WTC11 (cell line): Measurements from ENCODE around the gene MRPS22. TPM values are rescaled to one million over a fixed set of nuclear protein-coding genes. Genes with fewer than 3 reads are reported as not detected.

Source experiments
- ATAC-seq: fragments of 200-7000 bp; cut with Tn5 transposase; 2 replicates; pipeline ENCODE4 v1.10.0; 2021; ENCODE audit warnings: mild to moderate bottlenecking, moderate library complexity
- CTCF ChIA-PET: fragments of 300-600 bp; sonication (Branson Sonifier 250); formaldehyde crosslinking; loops from one replicate; lab custom pipeline; 2021; ENCODE audit warnings: antibody characterized with exemption; lab: Charles Lee
- POLR2A ChIA-PET: fragments of 350-600 bp; sonication (Branson Sonifier 250); formaldehyde crosslinking; loops from one replicate; lab custom pipeline; 2021; ENCODE audit warnings: antibody characterized with exemption; lab: Charles Lee
- DNase-seq: peaks from one replicate; pipeline ENCODE4 v3.0.0; 2021; ENCODE audit warnings: low spot score
- H3K27ac Mint-ChIP-seq: 2 replicates; pipeline ENCODE4 v1.8.0; 2021; ENCODE audit warnings: mixed read lengths
- H3K27me3 Mint-ChIP-seq: 2 replicates; pipeline ENCODE4 v1.8.0; 2021; ENCODE audit warnings: low read depth, mild to moderate bottlenecking, moderate library complexity, mixed read lengths
- H3K36me3 Mint-ChIP-seq: 2 replicates; pipeline ENCODE4 v1.8.0; 2021; ENCODE audit warnings: mixed read lengths
- H3K4me1 Mint-ChIP-seq: 2 replicates; pipeline ENCODE4 v1.8.0; 2022; ENCODE audit warnings: mixed read lengths
- H3K4me3 Mint-ChIP-seq: 2 replicates; pipeline ENCODE4 v1.8.0; 2021; ENCODE audit warnings: mild to moderate bottlenecking, moderate library complexity, mixed read lengths
- H3K9me3 Mint-ChIP-seq: 2 replicates; pipeline ENCODE4 v1.8.0; 2021; ENCODE audit warnings: mixed read lengths
- ELF4 ChIP-seq: sonication (generic); formaldehyde crosslinking; IDR thresholded peaks from 2 replicates; pipeline ENCODE4 v1.8.1; 2022; ENCODE audit warnings: low read depth, mild to moderate bottlenecking, moderate library complexity, missing genetic modification reagents
- ESRRA ChIP-seq: sonication (generic); formaldehyde crosslinking; IDR thresholded peaks from 2 replicates; pipeline ENCODE4 v1.8.1; 2022; ENCODE audit warnings: mild to moderate bottlenecking, missing genetic modification reagents, borderline replicate concordance
- FOXJ3 ChIP-seq: sonication (generic); formaldehyde crosslinking; IDR thresholded peaks from 2 replicates; pipeline ENCODE4 v1.9.0; 2021; ENCODE audit warnings: missing genetic modification reagents, mild to moderate bottlenecking, borderline replicate concordance
- GRHL2 ChIP-seq: fragments of 250-450 bp; sonication (Bioruptor Pico); IDR thresholded peaks from 2 replicates; pipeline ENCODE4 v1.8.0; 2022; ENCODE audit warnings: mild to moderate bottlenecking, moderate library complexity; ENCODE audit not compliant: insufficient replicate concordance, severe bottlenecking
- HMGA2 ChIP-seq: fragments of 250-450 bp; sonication (Bioruptor Pico); IDR thresholded peaks from 2 replicates; pipeline ENCODE4 v1.4.0; 2021; ENCODE audit warnings: mild to moderate bottlenecking, moderate library complexity
- NFE2L1 ChIP-seq: sonication (generic); formaldehyde crosslinking; IDR thresholded peaks from 2 replicates; pipeline ENCODE4 v1.8.1; 2023; ENCODE audit warnings: missing genetic modification reagents
- NR3C1 ChIP-seq: sonication (generic); formaldehyde crosslinking; conservative IDR thresholded peaks from 2 replicates; pipeline ENCODE4 v1.8.1; 2023; ENCODE audit warnings: low read depth, mild to moderate bottlenecking, missing genetic modification reagents
- RORB ChIP-seq: fragments of 250-450 bp; sonication (Bioruptor Pico); IDR thresholded peaks from 2 replicates; pipeline ENCODE4 v1.9.0; 2021; ENCODE audit warnings: mild to moderate bottlenecking
- SP1 ChIP-seq: sonication (generic); formaldehyde crosslinking; conservative IDR thresholded peaks from 2 replicates; pipeline ENCODE4 v1.8.1; 2022; ENCODE audit warnings: missing genetic modification reagents
- ZNF219 ChIP-seq: sonication (generic); formaldehyde crosslinking; IDR thresholded peaks from 2 replicates; pipeline ENCODE4 v1.8.0; 2023; ENCODE audit warnings: missing genetic modification reagents, mild to moderate bottlenecking, borderline replicate concordance
- ZNF416 ChIP-seq: fragments of 250-450 bp; sonication (Bioruptor Pico); IDR thresholded peaks from 2 replicates; pipeline ENCODE4 v1.9.0; 2021; ENCODE audit warnings: mild to moderate bottlenecking, inconsistent platforms
- ZNF671 ChIP-seq: fragments of 250-450 bp; sonication (Bioruptor Pico); IDR thresholded peaks from 2 replicates; pipeline ENCODE4 v1.8.0; 2021; ENCODE audit warnings: mild to moderate bottlenecking
- total RNA-seq: library from RNA; stranded (reverse); gene quantifications from 3 replicates; pipeline ENCODE4 v1.2.3, GENCODE V29; 2021
- TF ChIP-seq, protein P1 (sequence below): fragments of 250-450 bp; sonication (Bioruptor Pico); IDR thresholded peaks from 2 replicates; pipeline ENCODE4 v1.9.0; 2021; ENCODE audit warnings: mild to moderate bottlenecking, borderline replicate concordance
- TF ChIP-seq, protein P2 (sequence below): sonication (generic); formaldehyde crosslinking; IDR thresholded peaks from 2 replicates; pipeline ENCODE4 v1.8.1; 2023; ENCODE audit warnings: mild to moderate bottlenecking, missing genetic modification reagents, moderate library complexity
- TF ChIP-seq, protein P3 (sequence below): sonication (generic); formaldehyde crosslinking; IDR thresholded peaks from 2 replicates; pipeline ENCODE4 v1.8.1; 2022; ENCODE audit warnings: low read depth, missing genetic modification reagents, borderline replicate concordance
- TF ChIP-seq, protein P4 (sequence below): sonication (generic); formaldehyde crosslinking; IDR thresholded peaks from 2 replicates; pipeline ENCODE4 v1.8.1; 2022; ENCODE audit warnings: mild to moderate bottlenecking, missing genetic modification reagents, moderate library complexity, borderline replicate concordance
- TF ChIP-seq, protein P5 (sequence below): sonication (generic); formaldehyde crosslinking; IDR thresholded peaks from 2 replicates; pipeline ENCODE4 v1.8.1; 2023; ENCODE audit warnings: mild to moderate bottlenecking, moderate library complexity, missing genetic modification reagents
- TF ChIP-seq, protein P6 (sequence below): sonication (generic); formaldehyde crosslinking; IDR thresholded peaks from 2 replicates; pipeline ENCODE4 v1.8.0; 2022; ENCODE audit warnings: missing genetic modification reagents
- TF ChIP-seq, protein P7 (sequence below): fragments of 250-450 bp; sonication (Bioruptor Pico); conservative IDR thresholded peaks from 2 replicates; pipeline ENCODE4 v1.9.0; 2021; ENCODE audit warnings: mild to moderate bottlenecking
- TF ChIP-seq, protein P8 (sequence below): sonication (generic); formaldehyde crosslinking; conservative IDR thresholded peaks from 2 replicates; pipeline ENCODE4 v1.8.1; 2022; ENCODE audit warnings: mild to moderate bottlenecking, missing genetic modification reagents

The MRPS22 gene
- total RNA-seq, 1 experiment from 2014 or later, result 44.6 TPM

DNA sequence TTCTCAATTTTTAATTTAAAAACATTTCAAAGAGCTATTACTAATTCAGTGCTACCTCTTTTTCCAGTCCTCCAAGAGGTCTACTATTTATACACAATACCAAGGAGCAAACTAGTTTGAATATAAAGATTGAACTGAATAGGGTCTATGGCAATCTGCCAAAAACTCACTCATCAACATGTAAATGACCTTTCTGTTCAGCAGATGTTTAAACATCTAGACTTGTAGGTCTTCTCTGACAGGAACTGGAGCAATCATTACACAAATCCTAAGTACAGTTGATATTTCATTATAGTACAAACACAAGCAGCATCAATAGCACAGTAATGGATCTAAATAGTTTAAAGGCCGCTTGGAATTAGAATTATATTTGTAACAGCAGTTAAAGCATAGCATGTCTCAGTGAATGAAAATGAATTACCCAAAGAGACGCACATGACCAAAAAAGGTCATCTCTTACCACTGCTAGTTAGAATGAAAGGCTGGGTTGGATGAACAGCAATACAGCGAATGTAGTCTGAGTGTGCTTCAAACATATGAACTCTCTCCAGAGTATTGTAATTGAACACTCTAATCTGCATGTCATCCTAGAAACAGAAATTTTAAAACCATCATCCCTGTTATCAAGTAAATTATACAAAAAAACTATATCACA, 34.9 kb downstream of the MRPS22 start (continued):
- TF ChIP-seq, protein P1, sequence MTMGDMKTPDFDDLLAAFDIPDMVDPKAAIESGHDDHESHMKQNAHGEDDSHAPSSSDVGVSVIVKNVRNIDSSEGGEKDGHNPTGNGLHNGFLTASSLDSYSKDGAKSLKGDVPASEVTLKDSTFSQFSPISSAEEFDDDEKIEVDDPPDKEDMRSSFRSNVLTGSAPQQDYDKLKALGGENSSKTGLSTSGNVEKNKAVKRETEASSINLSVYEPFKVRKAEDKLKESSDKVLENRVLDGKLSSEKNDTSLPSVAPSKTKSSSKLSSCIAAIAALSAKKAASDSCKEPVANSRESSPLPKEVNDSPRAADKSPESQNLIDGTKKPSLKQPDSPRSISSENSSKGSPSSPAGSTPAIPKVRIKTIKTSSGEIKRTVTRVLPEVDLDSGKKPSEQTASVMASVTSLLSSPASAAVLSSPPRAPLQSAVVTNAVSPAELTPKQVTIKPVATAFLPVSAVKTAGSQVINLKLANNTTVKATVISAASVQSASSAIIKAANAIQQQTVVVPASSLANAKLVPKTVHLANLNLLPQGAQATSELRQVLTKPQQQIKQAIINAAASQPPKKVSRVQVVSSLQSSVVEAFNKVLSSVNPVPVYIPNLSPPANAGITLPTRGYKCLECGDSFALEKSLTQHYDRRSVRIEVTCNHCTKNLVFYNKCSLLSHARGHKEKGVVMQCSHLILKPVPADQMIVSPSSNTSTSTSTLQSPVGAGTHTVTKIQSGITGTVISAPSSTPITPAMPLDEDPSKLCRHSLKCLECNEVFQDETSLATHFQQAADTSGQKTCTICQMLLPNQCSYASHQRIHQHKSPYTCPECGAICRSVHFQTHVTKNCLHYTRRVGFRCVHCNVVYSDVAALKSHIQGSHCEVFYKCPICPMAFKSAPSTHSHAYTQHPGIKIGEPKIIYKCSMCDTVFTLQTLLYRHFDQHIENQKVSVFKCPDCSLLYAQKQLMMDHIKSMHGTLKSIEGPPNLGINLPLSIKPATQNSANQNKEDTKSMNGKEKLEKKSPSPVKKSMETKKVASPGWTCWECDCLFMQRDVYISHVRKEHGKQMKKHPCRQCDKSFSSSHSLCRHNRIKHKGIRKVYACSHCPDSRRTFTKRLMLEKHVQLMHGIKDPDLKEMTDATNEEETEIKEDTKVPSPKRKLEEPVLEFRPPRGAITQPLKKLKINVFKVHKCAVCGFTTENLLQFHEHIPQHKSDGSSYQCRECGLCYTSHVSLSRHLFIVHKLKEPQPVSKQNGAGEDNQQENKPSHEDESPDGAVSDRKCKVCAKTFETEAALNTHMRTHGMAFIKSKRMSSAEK (CRISPR knock-in tag), result no peak
- TF ChIP-seq, protein P2, sequence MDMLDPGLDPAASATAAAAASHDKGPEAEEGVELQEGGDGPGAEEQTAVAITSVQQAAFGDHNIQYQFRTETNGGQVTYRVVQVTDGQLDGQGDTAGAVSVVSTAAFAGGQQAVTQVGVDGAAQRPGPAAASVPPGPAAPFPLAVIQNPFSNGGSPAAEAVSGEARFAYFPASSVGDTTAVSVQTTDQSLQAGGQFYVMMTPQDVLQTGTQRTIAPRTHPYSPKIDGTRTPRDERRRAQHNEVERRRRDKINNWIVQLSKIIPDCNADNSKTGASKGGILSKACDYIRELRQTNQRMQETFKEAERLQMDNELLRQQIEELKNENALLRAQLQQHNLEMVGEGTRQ (CRISPR knock-in tag), result no peak
- TF ChIP-seq, protein P3, sequence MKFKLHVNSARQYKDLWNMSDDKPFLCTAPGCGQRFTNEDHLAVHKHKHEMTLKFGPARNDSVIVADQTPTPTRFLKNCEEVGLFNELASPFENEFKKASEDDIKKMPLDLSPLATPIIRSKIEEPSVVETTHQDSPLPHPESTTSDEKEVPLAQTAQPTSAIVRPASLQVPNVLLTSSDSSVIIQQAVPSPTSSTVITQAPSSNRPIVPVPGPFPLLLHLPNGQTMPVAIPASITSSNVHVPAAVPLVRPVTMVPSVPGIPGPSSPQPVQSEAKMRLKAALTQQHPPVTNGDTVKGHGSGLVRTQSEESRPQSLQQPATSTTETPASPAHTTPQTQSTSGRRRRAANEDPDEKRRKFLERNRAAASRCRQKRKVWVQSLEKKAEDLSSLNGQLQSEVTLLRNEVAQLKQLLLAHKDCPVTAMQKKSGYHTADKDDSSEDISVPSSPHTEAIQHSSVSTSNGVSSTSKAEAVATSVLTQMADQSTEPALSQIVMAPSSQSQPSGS, result no peak
- TF ChIP-seq SP1 (CRISPR knock-in tag), result no peak

DNA sequence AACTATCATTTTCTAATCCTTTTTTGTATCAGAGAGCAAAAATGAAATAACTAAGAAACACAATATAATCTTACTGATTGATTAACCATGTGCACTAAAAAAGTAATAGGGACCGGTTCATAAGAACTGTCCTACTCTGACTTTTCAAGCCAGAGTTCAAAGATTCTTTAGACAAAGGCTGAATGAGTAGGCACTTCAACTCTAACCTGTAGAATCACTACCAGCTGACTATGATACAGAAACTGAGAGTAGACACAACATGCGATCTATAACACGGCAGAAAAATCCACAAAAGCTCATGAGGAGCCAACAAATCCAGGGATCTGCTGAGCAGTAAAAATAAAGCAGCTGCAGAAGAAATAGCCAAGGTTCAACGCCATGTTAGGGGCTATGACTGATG, 36.8 kb downstream of the MRPS22 start:
- H3K36me3 Mint-ChIP-seq, result peaks cover 46% of the 10 kb centered on the region
- no peak for DNase-seq
- no peak overlapping the region for H3K4me3 Mint-ChIP-seq
- no peaks in the 10 kb centered on the region for H3K9me3 Mint-ChIP-seq
- no peak for ATAC-seq
- H3K4me1 Mint-ChIP-seq, result 0 out of 2 replicates have a peak, but pooled peaks cover 9% of the 10 kb centered on the region
- ChIA-PET POLR2A (no interaction called here), CTCF (no interaction called here)
- H3K27ac Mint-ChIP-seq, result no peak overlapping the region
- no peaks in the 10 kb centered on the region for H3K27me3 Mint-ChIP-seq
- TF ChIP-seq ZNF671 (CRISPR knock-in tag) (no peak), FOXJ3 (no peak), NR3C1 (CRISPR knock-in tag) (no peak), ZNF219 (CRISPR knock-in tag) (no peak), ELF4 (CRISPR knock-in tag) (no peak), RORB (no peak), HMGA2 (no peak), GRHL2 (CRISPR knock-in tag) (no peak), ZNF416 (CRISPR knock-in tag) (no peak), ESRRA (CRISPR knock-in tag) (no peak), NFE2L1 (CRISPR knock-in tag) (no peak)
- TF ChIP-seq, protein P4, sequence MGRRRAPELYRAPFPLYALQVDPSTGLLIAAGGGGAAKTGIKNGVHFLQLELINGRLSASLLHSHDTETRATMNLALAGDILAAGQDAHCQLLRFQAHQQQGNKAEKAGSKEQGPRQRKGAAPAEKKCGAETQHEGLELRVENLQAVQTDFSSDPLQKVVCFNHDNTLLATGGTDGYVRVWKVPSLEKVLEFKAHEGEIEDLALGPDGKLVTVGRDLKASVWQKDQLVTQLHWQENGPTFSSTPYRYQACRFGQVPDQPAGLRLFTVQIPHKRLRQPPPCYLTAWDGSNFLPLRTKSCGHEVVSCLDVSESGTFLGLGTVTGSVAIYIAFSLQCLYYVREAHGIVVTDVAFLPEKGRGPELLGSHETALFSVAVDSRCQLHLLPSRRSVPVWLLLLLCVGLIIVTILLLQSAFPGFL (CRISPR knock-in tag), result no peak
- TF ChIP-seq, protein P5, sequence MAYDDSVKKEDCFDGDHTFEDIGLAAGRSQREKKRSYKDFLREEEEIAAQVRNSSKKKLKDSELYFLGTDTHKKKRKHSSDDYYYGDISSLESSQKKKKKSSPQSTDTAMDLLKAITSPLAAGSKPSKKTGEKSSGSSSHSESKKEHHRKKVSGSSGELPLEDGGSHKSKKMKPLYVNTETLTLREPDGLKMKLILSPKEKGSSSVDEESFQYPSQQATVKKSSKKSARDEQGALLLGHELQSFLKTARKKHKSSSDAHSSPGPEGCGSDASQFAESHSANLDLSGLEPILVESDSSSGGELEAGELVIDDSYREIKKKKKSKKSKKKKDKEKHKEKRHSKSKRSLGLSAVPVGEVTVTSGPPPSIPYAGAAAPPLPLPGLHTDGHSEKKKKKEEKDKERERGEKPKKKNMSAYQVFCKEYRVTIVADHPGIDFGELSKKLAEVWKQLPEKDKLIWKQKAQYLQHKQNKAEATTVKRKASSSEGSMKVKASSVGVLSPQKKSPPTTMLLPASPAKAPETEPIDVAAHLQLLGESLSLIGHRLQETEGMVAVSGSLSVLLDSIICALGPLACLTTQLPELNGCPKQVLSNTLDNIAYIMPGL (CRISPR knock-in tag), result no peak
- TF ChIP-seq, protein P6, sequence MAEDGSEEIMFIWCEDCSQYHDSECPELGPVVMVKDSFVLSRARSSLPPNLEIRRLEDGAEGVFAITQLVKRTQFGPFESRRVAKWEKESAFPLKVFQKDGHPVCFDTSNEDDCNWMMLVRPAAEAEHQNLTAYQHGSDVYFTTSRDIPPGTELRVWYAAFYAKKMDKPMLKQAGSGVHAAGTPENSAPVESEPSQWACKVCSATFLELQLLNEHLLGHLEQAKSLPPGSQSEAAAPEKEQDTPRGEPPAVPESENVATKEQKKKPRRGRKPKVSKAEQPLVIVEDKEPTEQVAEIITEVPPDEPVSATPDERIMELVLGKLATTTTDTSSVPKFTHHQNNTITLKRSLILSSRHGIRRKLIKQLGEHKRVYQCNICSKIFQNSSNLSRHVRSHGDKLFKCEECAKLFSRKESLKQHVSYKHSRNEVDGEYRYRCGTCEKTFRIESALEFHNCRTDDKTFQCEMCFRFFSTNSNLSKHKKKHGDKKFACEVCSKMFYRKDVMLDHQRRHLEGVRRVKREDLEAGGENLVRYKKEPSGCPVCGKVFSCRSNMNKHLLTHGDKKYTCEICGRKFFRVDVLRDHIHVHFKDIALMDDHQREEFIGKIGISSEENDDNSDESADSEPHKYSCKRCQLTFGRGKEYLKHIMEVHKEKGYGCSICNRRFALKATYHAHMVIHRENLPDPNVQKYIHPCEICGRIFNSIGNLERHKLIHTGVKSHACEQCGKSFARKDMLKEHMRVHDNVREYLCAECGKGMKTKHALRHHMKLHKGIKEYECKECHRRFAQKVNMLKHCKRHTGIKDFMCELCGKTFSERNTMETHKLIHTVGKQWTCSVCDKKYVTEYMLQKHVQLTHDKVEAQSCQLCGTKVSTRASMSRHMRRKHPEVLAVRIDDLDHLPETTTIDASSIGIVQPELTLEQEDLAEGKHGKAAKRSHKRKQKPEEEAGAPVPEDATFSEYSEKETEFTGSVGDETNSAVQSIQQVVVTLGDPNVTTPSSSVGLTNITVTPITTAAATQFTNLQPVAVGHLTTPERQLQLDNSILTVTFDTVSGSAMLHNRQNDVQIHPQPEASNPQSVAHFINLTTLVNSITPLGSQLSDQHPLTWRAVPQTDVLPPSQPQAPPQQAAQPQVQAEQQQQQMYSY (CRISPR knock-in tag), result no peak
- TF ChIP-seq, protein P7, sequence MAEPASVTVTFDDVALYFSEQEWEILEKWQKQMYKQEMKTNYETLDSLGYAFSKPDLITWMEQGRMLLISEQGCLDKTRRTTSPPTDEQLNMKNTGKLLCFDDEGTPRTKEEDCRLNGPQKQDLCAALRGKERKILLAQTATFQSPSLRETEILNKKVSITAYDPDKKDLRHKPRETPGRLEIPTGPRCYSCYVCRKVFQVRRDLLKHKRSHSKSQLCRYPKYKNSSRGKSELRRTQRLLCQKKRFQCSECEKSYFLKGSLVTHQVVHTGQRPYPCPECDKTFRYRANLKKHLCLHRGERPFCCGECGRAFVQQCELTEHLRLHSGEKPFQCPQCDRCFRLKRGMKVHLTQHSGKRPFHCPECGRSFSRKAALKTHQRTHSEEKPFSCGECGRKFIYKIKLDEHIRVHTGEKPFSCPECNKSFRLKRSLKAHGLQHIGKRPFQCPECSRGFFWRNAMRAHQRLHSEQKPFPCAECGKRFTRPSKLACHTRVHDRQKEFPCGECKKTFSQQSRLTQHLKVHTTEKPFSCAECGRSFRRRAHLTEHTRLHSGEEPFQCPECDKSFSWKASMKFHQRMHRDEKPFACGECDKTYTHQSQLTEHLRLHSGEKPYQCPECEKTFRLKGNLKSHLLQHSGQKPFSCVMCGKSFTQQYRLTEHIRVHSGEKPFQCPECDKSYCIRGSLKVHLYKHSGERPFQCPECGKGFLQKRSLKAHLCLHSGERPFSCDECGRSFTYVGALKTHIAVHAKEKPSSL (CRISPR knock-in tag), result no peak
- TF ChIP-seq, protein P8, sequence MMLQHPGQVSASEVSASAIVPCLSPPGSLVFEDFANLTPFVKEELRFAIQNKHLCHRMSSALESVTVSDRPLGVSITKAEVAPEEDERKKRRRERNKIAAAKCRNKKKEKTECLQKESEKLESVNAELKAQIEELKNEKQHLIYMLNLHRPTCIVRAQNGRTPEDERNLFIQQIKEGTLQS (CRISPR knock-in tag), result no peak
